Thyroid gland (tissue), 4 donors: ENCODE data around the gene MED25.

Experiments used
- CTCF ChIP-seq, 6 experiments: fragments of 200-600 bp in 3 of 6; fragments of 450-650 bp in 3 of 6; sonication (generic) in 3 of 6; IDR thresholded peaks; one replicate each; pipeline ENCODE4 v1.5.1; 2016 to 2019; ENCODE audit warnings: antibody characterized with exemption in 6 of 6, mild to moderate bottlenecking in 2 of 6, inconsistent platforms in 1 of 6, moderate library complexity in 1 of 6
- POLR2A ChIP-seq, 2 donors: fragments of 450-650 bp; IDR thresholded peaks; one replicate each; pipeline ENCODE4 v1.6.1; 2017; ENCODE audit warnings: antibody characterized with exemption in 2 of 2, mild to moderate bottlenecking in 2 of 2, moderate library complexity in 1 of 2

- no peak for TF ChIP-seq CTCF (IDR thresholded peaks at IDR 0.05)
- no peak for TF ChIP-seq POLR2A (IDR thresholded peaks at IDR 0.05)
These were observed 6.6 kb downstream of the MED25 start for GRCh38 chr19:49824662-49825061.
